ENCODE measurements around the gene LINC01488.

The LINC01488 gene

GRCh38 chr11:69460540-69461257 lies 20.8 kb upstream of the LINC01488 start:
- Histone ChIP-seq H3K36me3 (ENCODE audit: insufficient read depth, insufficient read length, low read length) (no peaks in the 10 kb centered on the region), H3K9me3 (ENCODE audit: insufficient read depth, low read length) (peaks cover 7% of the 10 kb centered on the region), H3K9ac (ENCODE audit: insufficient read length, low read depth) (no peak overlapping the region), H3K4me1 (ENCODE audit: insufficient read depth, insufficient read length) (peaks cover 16% of the 10 kb centered on the region), H3K4me3 (ENCODE audit: insufficient read length, low read depth) (no peak overlapping the region), H3K27me3 (ENCODE audit: insufficient read depth, insufficient read length) (no peaks in the 10 kb centered on the region)
- no peak for DNase-seq (ENCODE audit: low read depth, low spot score)
- TF ChIP-seq YY1 (IDR thresholded peaks at IDR 0.05; ENCODE audit: insufficient read depth, insufficient read length) (no peak), ZNF274 (IDR thresholded peaks at IDR 0.05; ENCODE audit: low read depth, low read length) (no peak)

GRCh38 chr11:69461272-69461962 lies 20.0 kb upstream of the LINC01488 start:
- Histone ChIP-seq H3K27me3 (ENCODE audit: insufficient read depth, insufficient read length) (no peaks in the 10 kb centered on the region), H3K9me3 (ENCODE audit: insufficient read depth, low read length) (peaks cover 7% of the 10 kb centered on the region), H3K9ac (ENCODE audit: insufficient read length, low read depth) (no peak overlapping the region), H3K4me1 (ENCODE audit: insufficient read depth, insufficient read length) (peaks cover 16% of the 10 kb centered on the region), H3K36me3 (ENCODE audit: insufficient read depth, insufficient read length, low read length) (no peaks in the 10 kb centered on the region), H3K4me3 (ENCODE audit: insufficient read length, low read depth) (no peak overlapping the region)
- no peak for DNase-seq (ENCODE audit: low read depth, low spot score)
- no peak for TF ChIP-seq SUZ12 (IDR thresholded peaks at IDR 0.05; ENCODE audit: extremely low read depth, insufficient read depth, insufficient read length)
- no peak for TF ChIP-seq YY1 (IDR thresholded peaks at IDR 0.05; ENCODE audit: insufficient read depth, insufficient read length)
- no peak for TF ChIP-seq ZNF274 (IDR thresholded peaks at IDR 0.05; ENCODE audit: low read depth, low read length)

- Histone ChIP-seq H3K4me3 (ENCODE audit: insufficient read length, low read depth) (no peak overlapping the region), H3K9me3 (ENCODE audit: insufficient read depth, low read length) (peaks cover 7% of the 10 kb centered on the region), H3K9ac (ENCODE audit: insufficient read length, low read depth) (no peak overlapping the region), H3K27me3 (ENCODE audit: insufficient read depth, insufficient read length) (no peaks in the 10 kb centered on the region), H3K4me1 (ENCODE audit: insufficient read depth, insufficient read length) (peaks cover 16% of the 10 kb centered on the region), H3K36me3 (ENCODE audit: insufficient read depth, insufficient read length, low read length) (no peaks in the 10 kb centered on the region)
- DNase-seq (ENCODE audit: low read depth, low spot score) = no peak
- TF ChIP-seq SUZ12 (IDR thresholded peaks at IDR 0.05; ENCODE audit: extremely low read depth, insufficient read depth, insufficient read length) (no peak), YY1 (IDR thresholded peaks at IDR 0.05; ENCODE audit: insufficient read depth, insufficient read length) (no peak), ZNF274 (IDR thresholded peaks at IDR 0.05; ENCODE audit: low read depth, low read length) (no peak)
These were observed 19.1 kb upstream of the LINC01488 start for GRCh38 chr11:69462106-69462951.

- H3K4me3 ChIP-seq (ENCODE audit: insufficient read length, low read depth) = no peak overlapping the region
- DNase-seq (ENCODE audit: low read depth, low spot score) = no peak
These were observed 18.1 kb upstream of the LINC01488 start for GRCh38 chr11:69463181-69463994.

GRCh38 chr11:69463995-69464960 lies 17.2 kb upstream of the LINC01488 start:
- Histone ChIP-seq H3K4me1 (ENCODE audit: insufficient read depth, insufficient read length) (peaks cover 16% of the 10 kb centered on the region), H3K27me3 (ENCODE audit: insufficient read depth, insufficient read length) (no peaks in the 10 kb centered on the region), H3K4me3 (ENCODE audit: insufficient read length, low read depth) (no peak overlapping the region), H3K9me3 (ENCODE audit: insufficient read depth, low read length) (peaks cover 7% of the 10 kb centered on the region; the same call in 1 of the 2 replicates), H3K36me3 (ENCODE audit: insufficient read depth, insufficient read length, low read length) (no peaks in the 10 kb centered on the region), H3K9ac (ENCODE audit: insufficient read length, low read depth) (no peak overlapping the region)
- no peak for DNase-seq (ENCODE audit: low read depth, low spot score)
- TF ChIP-seq SUZ12 (IDR thresholded peaks at IDR 0.05; ENCODE audit: extremely low read depth, insufficient read depth, insufficient read length) (no peak), YY1 (IDR thresholded peaks at IDR 0.05; ENCODE audit: insufficient read depth, insufficient read length) (no peak), ZNF274 (IDR thresholded peaks at IDR 0.05; ENCODE audit: low read depth, low read length) (no peak)

More at GRCh38 chr11:69463181-69463994, 18.1 kb upstream of the LINC01488 start:
- Histone ChIP-seq H3K4me1 (ENCODE audit: insufficient read depth, insufficient read length) (peaks cover 16% of the 10 kb centered on the region), H3K9me3 (ENCODE audit: insufficient read depth, low read length) (peaks cover 7% of the 10 kb centered on the region; the same call in 1 of the 2 replicates), H3K9ac (ENCODE audit: insufficient read length, low read depth) (no peak overlapping the region), H3K36me3 (ENCODE audit: insufficient read depth, insufficient read length, low read length) (no peaks in the 10 kb centered on the region), H3K27me3 (ENCODE audit: insufficient read depth, insufficient read length) (no peaks in the 10 kb centered on the region)
- TF ChIP-seq SUZ12 (IDR thresholded peaks at IDR 0.05; ENCODE audit: extremely low read depth, insufficient read depth, insufficient read length) (no peak), YY1 (IDR thresholded peaks at IDR 0.05; ENCODE audit: insufficient read depth, insufficient read length) (no peak), ZNF274 (IDR thresholded peaks at IDR 0.05; ENCODE audit: low read depth, low read length) (no peak)
